GM18861 (cell line): ENCODE data around the gene MFSD11.
A peak's percentile ranks its signal among the peaks of the same experiment; 100 is the strongest.
"Not testable (repeated sequence)": the region's sequence is repeated elsewhere in the genome, so short reads cannot be mapped to it uniquely, and the experiment has no call there.

Experiments
- ATAC-seq: cut with Tn5 transposase; IDR thresholded peaks from one replicate; pipeline ENCODE4 v1.9.1; 2021; ENCODE audit not compliant: unreplicated experiment

MFSD11 gene

GRCh38 chr17:76726231-76726775, 11.6 kb upstream of the MFSD11 start, which contains the start of gene JMJD6:
Gene JMJD6, minus strand, starts transcription at chr17:76726606. Its CDS starts 131 bp downstream, at chr17:76726475.
- peak; percentile 63 for ATAC-seq

GRCh38 chr17:76726776-76727718, 10.9 kb upstream of the MFSD11 start, which contains the start of gene METTL23:
Gene METTL23, plus strand, starts transcription at chr17:76726839. Its CDS starts 2,872 bp downstream, at chr17:76729711.
- ATAC-seq = peak; percentile 39

- ATAC-seq = no peak
Observed at GRCh38 chr17:76727745-76728456, 10.0 kb upstream of the MFSD11 start.

- not testable (repeated sequence) for ATAC-seq
Observed at GRCh38 chr17:76731800-76732733, 5.9 kb upstream of the MFSD11 start.

GRCh38 chr17:76732734-76733617, 4.9 kb upstream of the MFSD11 start:
- no peak for ATAC-seq

GRCh38 chr17:76733618-76733957, 4.3 kb upstream of the MFSD11 start:
- ATAC-seq = no peak

- no peak for ATAC-seq
Observed at GRCh38 chr17:76734080-76734840, 3.7 kb upstream of the MFSD11 start.

- ATAC-seq = no peak
Observed at GRCh38 chr17:76735006-76735405, 2.9 kb upstream of the MFSD11 start.

GRCh38 chr17:76735586-76736348, 2.2 kb upstream of the MFSD11 start:
- no peak for ATAC-seq

GRCh38 chr17:76736349-76737081, 1.4 kb upstream of the MFSD11 start:
- ATAC-seq = peak; percentile 3

- ATAC-seq = peak; percentile 58
Observed at GRCh38 chr17:76737082-76737675, 740 bp upstream of the MFSD11 start, which contains the start of gene SRSF2. Gene SRSF2, minus strand, starts transcription at chr17:76737331. Its CDS starts 171 bp downstream, at chr17:76737160.

- no peak for ATAC-seq
Observed at GRCh38 chr17:76738468-76738850, 540 bp downstream of the MFSD11 start.

GRCh38 chr17:76739568-76740115, 1.7 kb downstream of the MFSD11 start:
- ATAC-seq = not testable (repeated sequence)

- no peak for ATAC-seq
Observed at GRCh38 chr17:76740329-76741118, 2.6 kb downstream of the MFSD11 start.

- no peak for ATAC-seq
Observed at GRCh38 chr17:76742958-76743357, 5.0 kb downstream of the MFSD11 start.

GRCh38 chr17:76744747-76745146, 6.8 kb downstream of the MFSD11 start:
- no peak for ATAC-seq
